PFSK-1 (cell line): Measurements from ENCODE around the gene FAM117A.

Experiments used
- POLR2AphosphoS5 ChIP-seq: IDR thresholded peaks from 2 replicates; pipeline ENCODE4 v1.6.1; 2012; ENCODE audit warnings: low read depth, mild to moderate bottlenecking, control low read depth, low read length, moderate library complexity
- TAF1 ChIP-seq: IDR thresholded peaks from 2 replicates; pipeline ENCODE4 v1.6.1; 2012; ENCODE audit warnings: low read length, control low read depth, borderline replicate concordance; ENCODE audit not compliant: insufficient read depth
- TF ChIP-seq, protein P1 (sequence below), 2 experiments: IDR thresholded peaks; 2 replicates each; pipeline versions ENCODE4 v1.6.1 to v1.8.0; 2011 to 2012; ENCODE audit warnings: low read depth in 2 of 2, low read length in 2 of 2, control low read depth in 1 of 2, inconsistent platforms in 1 of 2, mild to moderate bottlenecking in 1 of 2, moderate library complexity in 1 of 2; ENCODE audit not compliant: insufficient read depth in 1 of 2

DNA sequence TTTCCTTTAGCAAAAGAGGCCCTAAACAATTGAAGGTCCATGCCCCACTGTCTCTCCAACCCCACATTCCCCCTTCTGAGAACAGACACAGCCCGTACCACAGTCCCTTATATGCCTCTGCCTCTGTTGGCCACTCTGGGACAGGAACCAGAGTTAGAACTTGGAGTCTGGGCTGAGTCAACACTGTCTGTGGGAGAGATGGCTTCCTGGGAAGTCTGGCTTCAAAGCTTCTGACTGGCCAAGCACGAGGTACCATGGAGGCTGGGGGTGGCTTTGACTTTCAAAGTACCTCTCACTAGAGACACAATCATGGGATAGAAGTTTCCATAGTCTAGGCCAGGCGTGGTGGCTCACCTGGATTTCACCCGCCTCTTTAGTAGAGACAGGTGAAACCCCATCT is 71.2 kb downstream of the FAM117A start:
- TF ChIP-seq POLR2AphosphoS5: no peak
- TF ChIP-seq, protein P1, sequence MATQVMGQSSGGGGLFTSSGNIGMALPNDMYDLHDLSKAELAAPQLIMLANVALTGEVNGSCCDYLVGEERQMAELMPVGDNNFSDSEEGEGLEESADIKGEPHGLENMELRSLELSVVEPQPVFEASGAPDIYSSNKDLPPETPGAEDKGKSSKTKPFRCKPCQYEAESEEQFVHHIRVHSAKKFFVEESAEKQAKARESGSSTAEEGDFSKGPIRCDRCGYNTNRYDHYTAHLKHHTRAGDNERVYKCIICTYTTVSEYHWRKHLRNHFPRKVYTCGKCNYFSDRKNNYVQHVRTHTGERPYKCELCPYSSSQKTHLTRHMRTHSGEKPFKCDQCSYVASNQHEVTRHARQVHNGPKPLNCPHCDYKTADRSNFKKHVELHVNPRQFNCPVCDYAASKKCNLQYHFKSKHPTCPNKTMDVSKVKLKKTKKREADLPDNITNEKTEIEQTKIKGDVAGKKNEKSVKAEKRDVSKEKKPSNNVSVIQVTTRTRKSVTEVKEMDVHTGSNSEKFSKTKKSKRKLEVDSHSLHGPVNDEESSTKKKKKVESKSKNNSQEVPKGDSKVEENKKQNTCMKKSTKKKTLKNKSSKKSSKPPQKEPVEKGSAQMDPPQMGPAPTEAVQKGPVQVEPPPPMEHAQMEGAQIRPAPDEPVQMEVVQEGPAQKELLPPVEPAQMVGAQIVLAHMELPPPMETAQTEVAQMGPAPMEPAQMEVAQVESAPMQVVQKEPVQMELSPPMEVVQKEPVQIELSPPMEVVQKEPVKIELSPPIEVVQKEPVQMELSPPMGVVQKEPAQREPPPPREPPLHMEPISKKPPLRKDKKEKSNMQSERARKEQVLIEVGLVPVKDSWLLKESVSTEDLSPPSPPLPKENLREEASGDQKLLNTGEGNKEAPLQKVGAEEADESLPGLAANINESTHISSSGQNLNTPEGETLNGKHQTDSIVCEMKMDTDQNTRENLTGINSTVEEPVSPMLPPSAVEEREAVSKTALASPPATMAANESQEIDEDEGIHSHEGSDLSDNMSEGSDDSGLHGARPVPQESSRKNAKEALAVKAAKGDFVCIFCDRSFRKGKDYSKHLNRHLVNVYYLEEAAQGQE (IDR thresholded peaks at IDR 0.05; ENCODE audit: insufficient read depth in 1 of 2, low read depth in 2 of 2, low read length in 2 of 2): no peak
- no peak for TF ChIP-seq TAF1
